ENCODE results near the gene ADGRE2. TPM values are rescaled to one million over a fixed set of nuclear protein-coding genes. Genes with fewer than 3 reads are reported as not detected.

The ADGRE2 gene
- total and polyA plus RNA-seq, 2 donors (not counting 3 experiments of a cell fraction or from before 2014, with no cell fraction given), result not detected

- no peaks in the 10 kb centered on the region for H3K27me3 ChIP-seq (ENCODE audit: control insufficient read depth in 2 of 2, insufficient read depth in 2 of 2, low read length in 2 of 2)
Measured at GRCh38 chr19:14764401-14764800, 14.0 kb downstream of the ADGRE2 start.

More at GRCh38 chr19:14764401-14764800, 14.0 kb downstream of the ADGRE2 start:
- TF ChIP-seq CTCF (IDR thresholded peaks at IDR 0.05; ENCODE audit: extremely low read depth in 1 of 2, insufficient read depth in 1 of 2, low read depth in 1 of 2, low read length in 2 of 2) (no peak), MAX (IDR thresholded peaks at IDR 0.05; ENCODE audit: insufficient read depth, insufficient read length) (no peak)
- DNase-seq (ENCODE audit: low read depth, low spot score), result no peak
- BruUV-seq (replicated peaks), result no TSS peak
- Histone ChIP-seq H3K9me3 (replicated peaks; ENCODE audit: control insufficient read depth, insufficient read depth, low read length) (no peaks in the 10 kb centered on the region), H3K4me2 (ENCODE audit: insufficient read depth, low read length) (no peak overlapping the region), H4K20me1 (replicated peaks; ENCODE audit: control insufficient read depth, extremely low read depth, insufficient read depth, low read length) (no peaks in the 10 kb centered on the region), H3K4me3 (replicated peaks in 1 of 3; ENCODE audit: insufficient read depth in 1 of 3, low read depth in 1 of 3, low read length in 3 of 3) (no peak overlapping the region), H2AFZ (ENCODE audit: low read depth, low read length) (no peak overlapping the region), H3K27ac (ENCODE audit: insufficient read depth, low read depth, low read length) (no peak overlapping the region), H3K79me2 (ENCODE audit: control insufficient read depth, insufficient read depth, low read length) (no peaks in the 10 kb centered on the region), H3K4me1 (ENCODE audit: control insufficient read depth, extremely low read depth, insufficient read depth, low read length) (no peaks in the 10 kb centered on the region), H3K9ac (replicated peaks; ENCODE audit: extremely low read depth, insufficient read depth, low read length) (no peak overlapping the region), H3K9me1 (replicated peaks; ENCODE audit: control insufficient read depth, extremely low read depth, insufficient read depth, low read length) (no peaks in the 10 kb centered on the region), H3K36me3 (ENCODE audit: control insufficient read depth in 2 of 2, extremely low read depth in 1 of 2, insufficient read depth in 2 of 2, low read length in 2 of 2) (no peaks in the 10 kb centered on the region)
- ChIA-PET CTCF (no interaction called here), POLR2A (no interaction called here)
- intact Hi-C loops (cut with micrococcal nuclease), result no loop called here
- dilution Hi-C loops (cut with MboI; ENCODE audit: extremely low pct_ligation_motif_present, low sequenced_read_pairs), result no loop called here
- FAIRE-seq, result no peak

Measured in endothelial cell of umbilical vein (primary cell).